22Rv1 (cell line): ENCODE data around the gene CBS.
"Not testable (repeated sequence)": the region's sequence is repeated elsewhere in the genome, so short reads cannot be mapped to it uniquely, and the experiment has no call there.

Experiments
- ZFX ChIP-seq: fragments of 450-650 bp; IDR thresholded peaks from 2 replicates; pipeline ENCODE4 v1.6.1; 2017; ENCODE audit warnings: antibody characterized with exemption, borderline replicate concordance
- TF ChIP-seq, protein P1 (sequence below): fragments of 450-650 bp; IDR thresholded peaks from 2 replicates; pipeline ENCODE4 v1.5.1; 2017; ENCODE audit warnings: mild to moderate bottlenecking

DNA sequence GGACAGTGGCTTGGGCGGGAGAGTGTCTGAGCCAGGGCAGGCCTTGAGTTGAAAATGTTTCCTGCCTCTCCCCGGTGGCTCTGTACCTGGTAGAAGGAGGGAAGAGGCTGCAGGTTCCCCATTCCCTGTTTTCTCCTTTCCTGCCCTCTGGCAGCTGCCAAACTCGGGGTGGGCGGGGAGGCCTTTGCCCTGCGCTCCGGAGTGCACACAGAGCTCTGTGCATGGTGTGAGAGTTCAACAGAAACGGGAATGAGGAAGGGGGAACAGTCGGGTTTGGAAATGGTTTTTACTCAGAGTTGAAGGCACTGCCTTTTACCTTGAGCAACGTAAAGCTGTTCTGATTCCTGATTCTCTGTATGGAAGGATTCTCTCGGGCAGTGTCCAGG, 37.0 kb downstream of the CBS start:
- TF ChIP-seq, protein P1, sequence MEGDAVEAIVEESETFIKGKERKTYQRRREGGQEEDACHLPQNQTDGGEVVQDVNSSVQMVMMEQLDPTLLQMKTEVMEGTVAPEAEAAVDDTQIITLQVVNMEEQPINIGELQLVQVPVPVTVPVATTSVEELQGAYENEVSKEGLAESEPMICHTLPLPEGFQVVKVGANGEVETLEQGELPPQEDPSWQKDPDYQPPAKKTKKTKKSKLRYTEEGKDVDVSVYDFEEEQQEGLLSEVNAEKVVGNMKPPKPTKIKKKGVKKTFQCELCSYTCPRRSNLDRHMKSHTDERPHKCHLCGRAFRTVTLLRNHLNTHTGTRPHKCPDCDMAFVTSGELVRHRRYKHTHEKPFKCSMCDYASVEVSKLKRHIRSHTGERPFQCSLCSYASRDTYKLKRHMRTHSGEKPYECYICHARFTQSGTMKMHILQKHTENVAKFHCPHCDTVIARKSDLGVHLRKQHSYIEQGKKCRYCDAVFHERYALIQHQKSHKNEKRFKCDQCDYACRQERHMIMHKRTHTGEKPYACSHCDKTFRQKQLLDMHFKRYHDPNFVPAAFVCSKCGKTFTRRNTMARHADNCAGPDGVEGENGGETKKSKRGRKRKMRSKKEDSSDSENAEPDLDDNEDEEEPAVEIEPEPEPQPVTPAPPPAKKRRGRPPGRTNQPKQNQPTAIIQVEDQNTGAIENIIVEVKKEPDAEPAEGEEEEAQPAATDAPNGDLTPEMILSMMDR: not testable (repeated sequence)
- TF ChIP-seq ZFX: not testable (repeated sequence)
